Measurements from ENCODE around the gene RAB20. TPM values are rescaled to one million over a fixed set of nuclear protein-coding genes. Genes with fewer than 3 reads are reported as not detected.
"Not testable (repeated sequence)": the region's sequence is repeated elsewhere in the genome, so short reads cannot be mapped to it uniquely, and the experiment has no call there.

RAB20 gene
- total and polyA plus RNA-seq, 10 of the 15 experiments (the other 5 are each of a cell fraction or from before 2014, with no cell fraction given), result 0.48 to 33.1 (median 9.6) TPM

- WGBS (ENCODE audit: insufficient coverage, insufficient replicate concordance, low lambda C conversion rate, missing lambda C conversion rate), result 53% methylated on average over 16 of the region's 16 CpGs
- Histone ChIP-seq H3K4me1 (ENCODE audit: control insufficient read depth, insufficient read depth, low read length) (peaks cover 13% of the 10 kb centered on the region), H4K20me1 (ENCODE audit: control insufficient read depth, insufficient read depth) (no peaks in the 10 kb centered on the region), H3K4me3 (no peak overlapping the region), H3K9ac (ENCODE audit: control insufficient read depth, insufficient read depth, low read length) (no peak overlapping the region), H3K79me2 (ENCODE audit: control insufficient read depth, insufficient read depth, low read length) (no peaks in the 10 kb centered on the region; the same call in none of the 2 replicates), H3K4me2 (ENCODE audit: control insufficient read depth, insufficient read depth) (no peak overlapping the region), H3K36me3 (ENCODE audit: control insufficient read depth in 2 of 2, insufficient read depth in 2 of 2, low read length in 1 of 2) (no peaks in the 10 kb centered on the region), H2AFZ (ENCODE audit: control insufficient read depth, low read depth, low read length) (no peak overlapping the region), H3K27ac (ENCODE audit: control insufficient read depth, insufficient read depth) (no peak overlapping the region), H3K9me3 (replicated peaks; ENCODE audit: control insufficient read depth, insufficient read depth, low read length) (no peaks in the 10 kb centered on the region), H3K27me3 (replicated peaks in 1 of 2; ENCODE audit: control insufficient read depth in 2 of 2, insufficient read depth in 2 of 2, low read length in 1 of 2) (no peaks in the 10 kb centered on the region)
- DNase-seq (ENCODE audit: low read depth, low spot score) (no peak), FAIRE-seq (no peak), ATAC-seq (no peak)
- in situ Hi-C loops (cut with MboI), result no loop called here
- RAD21 ChIA-PET (ENCODE audit: unreplicated experiment), result no interaction called here
- intact Hi-C loops (cut with micrococcal nuclease; ENCODE audit: unreplicated experiment), result no loop called here
- CTCF ChIA-PET, result interaction anchor here (0.7 to 1.4 kb wide), 2 partner anchors 28 to 79 kb away, joined by 3 to 4 read pairs; partner anchors contain the start of gene RAB20
- SMC1A ChIA-PET (ENCODE audit: uncharacterized antibody, unreplicated experiment), result interaction anchor here (1.5 to 1.8 kb wide), 2 partner anchors 8 to 20 kb away, joined by 3 to 7 read pairs; no protein-coding TSS in a partner anchor
- BruUV-seq (replicated peaks), result no TSS peak
- POLR2A ChIA-PET, result no interaction called here
- TF ChIP-seq BRCA1 (IDR thresholded peaks at IDR 0.05; ENCODE audit: low read depth, low read length) (no peak), POU2F2 (IDR thresholded peaks at IDR 0.05; ENCODE audit: borderline replicate concordance, low read depth, low read length) (no peak)
These were observed 27.5 kb downstream of the RAB20 start for GRCh38 chr13:110533771-110534670.

DNA sequence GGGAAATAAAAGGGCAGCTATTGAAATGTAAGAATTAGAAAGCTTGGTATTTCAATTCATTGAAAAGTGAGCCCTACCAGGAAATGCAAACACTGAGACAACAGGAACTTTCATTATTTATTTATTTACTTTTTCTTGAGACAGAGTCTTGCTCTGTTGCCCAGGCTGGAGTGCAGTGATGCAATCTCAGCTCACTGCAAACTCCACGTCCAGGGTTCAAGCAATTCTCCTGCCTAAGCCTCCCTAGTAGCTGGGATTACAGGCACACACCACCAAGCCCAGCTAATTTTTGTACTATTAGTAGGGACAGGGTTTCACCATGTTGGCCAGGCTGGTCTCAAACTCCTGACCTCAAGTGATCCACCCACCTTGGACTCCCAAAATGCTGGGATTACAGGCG is 29.3 kb downstream of the RAB20 start:
- FAIRE-seq; H3K4me1 ChIP-seq (ENCODE audit: control insufficient read depth, insufficient read depth, low read length); H2AFZ ChIP-seq (ENCODE audit: control insufficient read depth, low read depth, low read length); in situ Hi-C loops (cut with MboI); H3K4me2 ChIP-seq (ENCODE audit: control insufficient read depth, insufficient read depth); H3K9ac ChIP-seq (ENCODE audit: control insufficient read depth, insufficient read depth, low read length); ATAC-seq; DNase-seq (ENCODE audit: low read depth, low spot score); H3K36me3 ChIP-seq (ENCODE audit: control insufficient read depth in 2 of 2, insufficient read depth in 2 of 2, low read length in 1 of 2); H3K4me3 ChIP-seq; H3K79me2 ChIP-seq (ENCODE audit: control insufficient read depth, insufficient read depth, low read length); H4K20me1 ChIP-seq (ENCODE audit: control insufficient read depth, insufficient read depth); H3K9me3 ChIP-seq (replicated peaks; ENCODE audit: control insufficient read depth, insufficient read depth, low read length); H3K27ac ChIP-seq (ENCODE audit: control insufficient read depth, insufficient read depth); BruUV-seq (replicated peaks); H3K27me3 ChIP-seq (replicated peaks in 1 of 2; ENCODE audit: control insufficient read depth in 2 of 2, insufficient read depth in 2 of 2, low read length in 1 of 2); intact Hi-C loops (cut with micrococcal nuclease; ENCODE audit: unreplicated experiment): not testable (repeated sequence)
- RAD21 ChIA-PET (ENCODE audit: unreplicated experiment), result interaction anchor here (2.0 kb wide), 1 partner anchor 76 kb away, joined by 6 read pairs; no protein-coding TSS in a partner anchor
- POLR2A ChIA-PET, result interaction anchor here (0.7 kb wide), 1 partner anchor 24 kb away, joined by 4 read pairs; no protein-coding TSS in a partner anchor
- SMC1A ChIA-PET (ENCODE audit: uncharacterized antibody, unreplicated experiment), result interaction anchor here (1.2 to 1.8 kb wide), 2 partner anchors 10 to 77 kb away, joined by 3 to 7 read pairs; no protein-coding TSS in a partner anchor
- 57% methylated on average over 2 of the region's 2 CpGs for WGBS (ENCODE audit: insufficient coverage, insufficient replicate concordance, low lambda C conversion rate, missing lambda C conversion rate)
- CTCF ChIA-PET, result interaction anchor here (1.2 kb wide), 1 partner anchor 16 kb away, joined by 3 read pairs; no protein-coding TSS in a partner anchor
